Measurements from ENCODE around the gene TMEM259. TPM values are rescaled to one million over a fixed set of nuclear protein-coding genes. Genes with fewer than 3 reads are reported as not detected.
A peak's percentile ranks its signal among the peaks of the same experiment; 100 is the strongest.
"Not testable (repeated sequence)": the region's sequence is repeated elsewhere in the genome, so short reads cannot be mapped to it uniquely, and the experiment has no call there.

The TMEM259 gene
- total RNA-seq, 2 experiments from 2014 or later: 231 to 235 TPM

DNA sequence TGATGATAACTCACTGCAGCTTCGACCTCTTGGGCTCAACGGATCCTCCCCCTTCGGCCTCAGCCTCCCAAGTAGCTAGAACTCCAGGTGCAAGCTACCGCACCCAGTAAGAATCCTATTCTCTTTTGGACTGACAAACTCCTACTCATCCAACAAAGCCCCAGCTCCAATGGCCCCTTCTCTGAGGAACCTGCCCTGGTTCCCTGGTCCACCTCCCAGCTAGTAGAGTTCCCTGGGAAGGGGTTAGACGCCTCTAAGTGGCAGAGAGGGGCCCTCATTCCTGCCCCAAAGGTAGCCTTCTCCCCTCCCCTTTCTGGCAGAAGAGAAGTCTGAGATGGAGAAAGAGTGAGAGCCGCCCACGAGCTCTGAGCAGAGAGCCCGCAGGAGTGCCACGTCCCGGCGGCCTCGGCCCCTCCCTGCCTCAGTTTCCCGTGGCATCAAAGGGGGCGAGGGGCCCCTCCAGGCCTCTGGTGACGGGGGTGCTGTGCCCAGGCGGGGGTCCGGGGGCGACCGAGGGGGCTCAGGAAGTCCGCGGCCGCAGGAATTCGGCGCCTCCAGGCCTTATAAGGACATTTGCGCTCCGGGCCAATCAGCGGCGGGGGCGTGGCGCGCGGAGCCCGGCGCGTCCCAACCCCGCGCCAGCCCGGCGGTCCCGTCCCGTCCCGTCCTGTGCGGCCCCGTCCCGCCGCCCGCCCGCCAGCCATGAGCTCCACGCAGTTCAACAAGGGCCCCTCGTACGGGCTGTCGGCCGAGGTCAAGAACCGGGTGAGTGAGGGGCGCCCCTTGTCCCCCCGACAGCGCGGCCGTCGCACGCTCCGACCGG, 5.2 kb upstream of the TMEM259 start, which contains the start of gene CNN2:
Gene CNN2, plus strand, starts transcription at position 649 of the 823 bp plus-strand sequence. Its CDS starts 54 bp downstream, at position 703.
- H3K4me1 Mint-ChIP-seq: peaks cover 19% of the 10 kb centered on the region

DNA sequence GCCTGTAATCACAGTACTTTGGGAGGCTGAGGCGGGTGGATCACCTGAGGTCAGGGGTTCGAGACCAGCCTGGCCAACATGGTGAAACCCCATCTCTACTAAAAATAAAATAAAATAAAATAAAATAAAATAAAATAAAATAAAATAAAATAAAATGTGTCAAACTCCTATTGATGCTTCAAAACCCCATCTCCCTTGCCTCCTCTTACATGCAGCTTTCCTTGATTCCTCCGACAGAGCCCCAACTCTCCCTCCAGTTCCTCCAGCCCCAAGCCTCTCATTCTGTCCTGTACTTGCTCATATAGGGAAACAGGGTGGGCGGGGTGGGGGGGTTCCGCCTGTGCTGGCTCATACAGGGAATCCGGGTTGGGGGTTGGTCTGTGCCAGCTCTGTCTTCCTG, 4.2 kb upstream of the TMEM259 start:
- H3K27ac Mint-ChIP-seq; H3K36me3 Mint-ChIP-seq; H3K9me3 Mint-ChIP-seq; H3K4me3 Mint-ChIP-seq; H3K27me3 Mint-ChIP-seq; DNase-seq; ATAC-seq (ENCODE audit: low read depth): not testable (repeated sequence)
- peaks cover 14% of the 10 kb centered on the region for H3K4me1 Mint-ChIP-seq
- POLR2A ChIA-PET: interaction anchor here (6.2 to 7.0 kb wide), 4 partner anchors 14 to 63 kb away, joined by 73 to 130 read pairs (median 83); partner anchors contain the start of genes ABCA7 and ARHGAP45

More for the DNA sequence above, 5.2 kb upstream of the TMEM259 start, which contains the start of gene CNN2:
- DNase-seq (peak; percentile 84), ATAC-seq (ENCODE audit: low read depth) (peak; percentile 59)
- POLR2A ChIA-PET: interaction anchor here (0.5 to 7.0 kb wide), 10 partner anchors 12 to 243 kb away, joined by 3 to 130 read pairs (median 6); partner anchors contain the start of genes ABCA7, ARHGAP45, CIRBP and POLR2E
- Mint-ChIP-seq H3K36me3 (peaks cover 13% of the 10 kb centered on the region), H3K9me3 (no peaks in the 10 kb centered on the region), H3K27me3 (no peaks in the 10 kb centered on the region), H3K27ac (peak within 1 kb of the TSS; percentile 92), H3K4me3 (peak within 1 kb of the TSS; percentile 96)

DNA sequence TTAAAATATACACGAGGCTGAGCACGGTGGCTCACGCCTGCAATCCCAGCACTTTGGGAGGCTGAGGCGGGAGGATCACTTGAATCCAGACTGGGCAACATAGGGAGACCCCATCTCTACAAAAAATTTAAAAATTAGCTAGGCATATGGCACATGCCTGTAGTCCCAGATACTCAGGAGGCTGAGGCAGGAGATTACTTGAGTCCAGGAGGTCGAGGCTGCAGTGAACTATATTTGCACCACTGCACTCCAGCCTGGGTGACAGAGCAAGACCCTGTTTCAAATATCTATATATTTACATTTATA, 2.9 kb upstream of the TMEM259 start:
- H3K36me3 Mint-ChIP-seq; DNase-seq; H3K27me3 Mint-ChIP-seq; H3K27ac Mint-ChIP-seq; ATAC-seq (ENCODE audit: low read depth); H3K9me3 Mint-ChIP-seq; H3K4me3 Mint-ChIP-seq: not testable (repeated sequence)
- POLR2A ChIA-PET: interaction anchor here (3.4 kb wide), 1 partner anchor 43 kb away, joined by 52 read pairs; the partner anchor contains the start of gene ARHGAP45
- H3K4me1 Mint-ChIP-seq: peaks cover 11% of the 10 kb centered on the region

DNA sequence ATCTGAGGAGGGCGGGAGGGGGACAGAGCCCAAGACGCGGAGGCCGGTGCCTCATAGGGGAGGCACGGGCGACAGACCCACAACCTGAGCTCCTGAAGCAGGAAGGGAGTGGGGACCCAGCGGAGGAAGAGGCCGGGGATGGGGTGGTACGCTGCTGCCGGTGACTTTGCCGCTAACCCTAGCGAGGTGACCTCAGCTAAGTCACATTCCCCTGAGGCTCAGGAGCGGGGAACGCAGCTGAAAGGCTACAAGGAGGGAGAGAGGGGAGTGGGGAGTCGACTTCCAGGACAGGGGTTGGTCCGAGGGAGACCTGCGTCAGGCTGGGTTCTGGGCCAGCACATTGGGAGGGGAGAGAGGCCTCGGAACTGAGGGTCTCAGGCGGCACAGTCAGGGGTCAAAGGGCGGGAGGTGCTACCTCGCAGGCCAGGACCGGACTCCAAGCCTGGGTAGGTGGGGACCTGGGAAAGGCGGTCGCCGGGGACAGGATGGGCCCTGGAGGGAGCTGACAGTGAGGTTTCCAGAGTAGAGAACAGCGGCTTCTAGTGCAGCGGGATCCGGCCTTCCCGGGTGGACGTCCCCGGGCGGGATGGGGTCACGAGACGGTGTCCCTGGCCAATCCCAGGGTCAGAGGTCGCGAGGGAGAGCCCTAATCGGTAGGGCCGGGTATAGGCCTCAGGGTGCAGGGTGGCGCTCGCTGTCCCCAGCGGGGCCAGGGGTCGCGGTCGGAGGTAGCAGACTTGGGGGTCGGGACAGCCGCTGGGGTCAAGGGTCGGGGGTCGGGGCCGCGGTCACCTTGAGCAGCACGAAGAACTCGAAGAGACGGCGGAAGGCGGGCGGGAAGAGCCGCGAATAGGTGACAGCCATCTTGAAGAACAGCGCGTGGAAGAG, 699 bp downstream of the TMEM259 start:
- H3K4me1 Mint-ChIP-seq: peaks cover 19% of the 10 kb centered on the region
- ATAC-seq (ENCODE audit: low read depth) (no peak), DNase-seq (no peak)
- H3K27ac Mint-ChIP-seq: peak overlapping the region; percentile 88
- POLR2A ChIA-PET: interaction anchor here (0.6 to 1.9 kb wide), 12 partner anchors 23 to 127 kb away, joined by 3 to 9 read pairs (median 4); partner anchors contain the start of genes ARHGAP45, MED16, RNU6-9 and WDR18
- no peaks in the 10 kb centered on the region for H3K9me3 Mint-ChIP-seq
- H3K27me3 Mint-ChIP-seq: no peaks in the 10 kb centered on the region
- peaks cover 2% of the 10 kb centered on the region for H3K36me3 Mint-ChIP-seq
- H3K4me3 Mint-ChIP-seq: peak overlapping the region; percentile 90

DNA sequence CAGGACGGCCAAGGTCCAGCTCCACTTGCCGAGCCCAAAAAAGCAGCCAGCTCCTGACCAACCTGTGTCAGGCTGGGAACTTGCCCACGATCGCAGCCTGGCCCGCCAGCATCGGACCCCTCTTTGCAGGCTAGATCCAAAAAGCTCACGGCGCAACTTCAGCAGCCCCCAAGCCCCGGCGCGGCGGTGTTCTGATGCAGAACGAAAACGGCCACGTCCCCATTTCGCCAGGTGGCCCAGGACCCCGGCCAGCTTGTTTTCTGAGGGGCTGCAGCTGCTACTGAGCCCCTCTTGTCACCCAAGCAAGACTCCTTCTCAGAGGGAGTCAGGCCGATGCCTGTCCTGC, 1.3 kb downstream of the TMEM259 start:
- peaks cover 2% of the 10 kb centered on the region for H3K36me3 Mint-ChIP-seq
- ATAC-seq (ENCODE audit: low read depth) (no peak), DNase-seq (no peak)
- H3K27me3 Mint-ChIP-seq: no peaks in the 10 kb centered on the region
- POLR2A ChIA-PET: interaction anchor here (0.6 to 1.9 kb wide), 12 partner anchors 22 to 127 kb away, joined by 3 to 9 read pairs (median 4); partner anchors contain the start of genes ARHGAP45, MED16, RNU6-9 and WDR18
- H3K27ac Mint-ChIP-seq: peak overlapping the region; percentile 88
- H3K9me3 Mint-ChIP-seq: no peaks in the 10 kb centered on the region
- peak overlapping the region; percentile 90 for H3K4me3 Mint-ChIP-seq
- H3K4me1 Mint-ChIP-seq: peaks cover 17% of the 10 kb centered on the region

DNA sequence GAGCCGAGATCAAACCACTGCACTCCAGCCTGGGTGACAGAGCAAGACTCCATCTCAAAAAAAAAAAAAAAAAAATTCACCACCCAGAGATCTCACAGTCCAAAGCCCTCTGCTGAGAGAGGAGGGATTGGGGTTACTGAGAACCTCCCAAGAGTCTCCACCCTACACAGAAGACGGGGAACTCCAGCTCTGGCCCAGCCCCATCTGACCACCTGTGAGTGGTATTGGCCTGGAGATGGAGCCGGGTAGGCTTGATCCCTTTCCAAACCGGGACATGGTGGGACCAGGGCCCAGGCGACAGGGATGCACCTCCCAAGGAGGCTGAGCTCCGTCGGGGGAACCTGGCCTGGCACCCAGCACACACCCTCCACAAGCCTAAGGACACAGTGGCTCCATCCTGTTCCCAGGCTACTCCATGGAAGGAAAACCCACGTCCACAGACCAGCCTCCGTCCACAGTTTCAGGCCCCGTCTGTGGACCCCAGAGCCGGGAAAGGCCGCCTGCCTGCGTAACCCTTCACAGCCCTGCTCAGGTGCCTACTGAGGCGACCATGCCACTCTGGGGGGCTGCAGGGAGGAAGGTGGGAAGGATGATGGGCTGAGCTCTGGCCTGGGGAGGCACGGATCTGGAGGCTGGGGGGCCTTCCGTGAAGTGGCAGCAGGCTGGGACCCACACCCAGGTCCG, 1.8 kb downstream of the TMEM259 start:
- POLR2A ChIA-PET: interaction anchor here (0.7 to 1.9 kb wide), 12 partner anchors 20 to 250 kb away, joined by 3 to 9 read pairs (median 4); partner anchors contain the start of genes ARHGAP45, MED16, RNU6-9 and WDR18
- peak overlapping the region; percentile 63 for H3K27ac Mint-ChIP-seq

DNA sequence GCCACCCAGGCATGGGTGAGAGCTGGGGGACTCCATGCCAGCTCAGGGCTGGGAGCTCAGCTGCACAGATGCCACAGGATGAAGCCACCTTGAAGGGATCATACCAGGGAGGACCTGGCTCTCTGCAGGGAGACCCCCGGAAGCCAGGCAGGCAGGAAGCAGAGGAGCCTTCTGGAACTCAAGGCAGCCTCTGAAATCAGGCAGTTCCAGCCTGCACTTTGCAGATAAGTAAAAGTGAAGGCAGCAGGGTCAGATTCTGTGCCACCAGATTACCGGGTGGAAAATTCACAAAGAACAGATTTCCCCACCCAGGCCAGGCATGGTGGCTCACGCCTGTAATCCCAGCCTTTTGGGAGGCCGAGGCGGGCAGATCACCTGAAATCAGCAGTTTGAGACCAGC, 2.5 kb downstream of the TMEM259 start:
- Mint-ChIP-seq H3K4me1 (peaks cover 17% of the 10 kb centered on the region), H3K36me3 (peaks cover 2% of the 10 kb centered on the region), H3K9me3 (no peaks in the 10 kb centered on the region), H3K4me3 (peak overlapping the region; percentile 90), H3K27ac (peak overlapping the region; percentile 63), H3K27me3 (no peaks in the 10 kb centered on the region)
- no peak for ATAC-seq (ENCODE audit: low read depth)
- POLR2A ChIA-PET: interaction anchor here (0.7 kb wide), 2 partner anchors 21 to 251 kb away, joined by 3 read pairs; no protein-coding TSS in a partner anchor
- DNase-seq: no peak

More for the DNA sequence above, 1.8 kb downstream of the TMEM259 start:
- Mint-ChIP-seq H3K9me3 (no peaks in the 10 kb centered on the region), H3K27me3 (no peaks in the 10 kb centered on the region), H3K4me3 (peak overlapping the region; percentile 90), H3K36me3 (peaks cover 2% of the 10 kb centered on the region), H3K4me1 (peaks cover 17% of the 10 kb centered on the region)
- ATAC-seq (ENCODE audit: low read depth) (no peak), DNase-seq (no peak)

DNA sequence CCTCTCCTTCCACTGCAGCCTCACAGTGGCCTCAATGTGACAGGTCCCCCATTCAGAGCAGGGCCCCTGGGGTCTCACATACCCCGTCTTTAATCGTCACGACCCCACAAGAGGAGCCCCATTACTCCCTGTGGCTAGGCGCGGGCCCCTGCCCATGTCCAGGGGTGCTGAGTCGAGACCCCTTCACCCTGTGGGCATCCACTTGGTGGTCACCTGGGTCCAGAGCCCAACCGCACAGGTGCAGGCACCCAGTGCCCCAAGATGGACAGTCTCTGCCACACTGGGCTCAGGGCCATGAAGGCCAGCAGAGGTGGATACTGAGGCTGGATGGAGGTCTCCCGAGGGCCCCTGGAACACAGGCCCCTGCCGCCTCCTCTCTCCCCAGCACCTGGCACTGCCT, 3.0 kb downstream of the TMEM259 start:
- Mint-ChIP-seq H3K4me1 (peaks cover 17% of the 10 kb centered on the region), H3K4me3 (peak overlapping the region; percentile 49), H3K27ac (peak overlapping the region; percentile 30), H3K9me3 (no peaks in the 10 kb centered on the region), H3K27me3 (no peaks in the 10 kb centered on the region), H3K36me3 (peaks cover 2% of the 10 kb centered on the region)
- POLR2A ChIA-PET: interaction anchor here (1.0 kb wide), 1 partner anchor 22 kb away, joined by 3 read pairs; the partner anchor contains the start of gene ABCA7
- DNase-seq (no peak), ATAC-seq (ENCODE audit: low read depth) (no peak)

DNA sequence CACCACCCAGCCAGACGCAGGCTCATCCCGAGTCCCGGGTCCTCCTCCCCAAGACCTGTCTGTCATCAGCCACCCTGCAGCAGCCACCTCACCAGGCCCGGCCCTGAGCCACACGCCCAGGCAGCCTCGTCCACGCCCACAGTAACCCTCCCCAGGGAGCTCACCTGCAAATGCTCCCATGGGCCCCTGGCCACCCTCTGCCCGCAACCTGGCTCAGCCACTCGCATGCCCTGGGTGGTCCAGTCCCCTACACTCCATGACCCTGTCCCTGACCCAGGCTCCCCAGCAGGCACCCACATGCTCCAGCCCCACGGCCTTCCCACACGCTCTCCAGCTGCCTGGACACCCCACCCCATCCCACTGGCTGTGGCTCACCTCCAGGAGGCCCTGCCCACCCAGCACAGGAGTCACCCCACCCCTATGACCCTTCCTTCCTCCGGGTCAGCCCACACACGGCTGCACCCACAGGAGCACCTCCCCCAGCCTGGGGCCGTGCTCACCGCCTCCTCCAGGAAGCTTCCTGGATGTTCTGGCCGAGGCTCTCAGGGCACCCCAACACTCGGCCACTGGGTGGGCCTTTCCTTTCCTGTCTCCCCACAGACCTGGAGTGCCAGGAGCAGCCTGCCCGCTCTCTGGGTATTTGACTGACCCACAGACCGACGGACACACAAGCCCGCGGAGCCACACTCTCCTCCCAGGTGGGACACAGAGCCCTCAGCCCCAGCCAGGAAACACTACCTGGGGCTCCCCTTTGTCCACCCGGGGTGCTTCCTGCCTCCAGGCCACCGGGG, 3.6 kb downstream of the TMEM259 start:
- peak overlapping the region; percentile 49 for H3K4me3 Mint-ChIP-seq
- no peaks in the 10 kb centered on the region for H3K27me3 Mint-ChIP-seq
- POLR2A ChIA-PET: interaction anchor here (0.9 to 1.0 kb wide), 3 partner anchors 21 to 50 kb away, joined by 3 read pairs; partner anchors contain the start of genes ABCA7 and ARHGAP45
- H3K9me3 Mint-ChIP-seq: no peaks in the 10 kb centered on the region
- peaks cover 17% of the 10 kb centered on the region for H3K4me1 Mint-ChIP-seq
- ATAC-seq (ENCODE audit: low read depth) (no peak), DNase-seq (no peak)
- peaks cover 2% of the 10 kb centered on the region for H3K36me3 Mint-ChIP-seq
- H3K27ac Mint-ChIP-seq: peak overlapping the region; percentile 68

DNA sequence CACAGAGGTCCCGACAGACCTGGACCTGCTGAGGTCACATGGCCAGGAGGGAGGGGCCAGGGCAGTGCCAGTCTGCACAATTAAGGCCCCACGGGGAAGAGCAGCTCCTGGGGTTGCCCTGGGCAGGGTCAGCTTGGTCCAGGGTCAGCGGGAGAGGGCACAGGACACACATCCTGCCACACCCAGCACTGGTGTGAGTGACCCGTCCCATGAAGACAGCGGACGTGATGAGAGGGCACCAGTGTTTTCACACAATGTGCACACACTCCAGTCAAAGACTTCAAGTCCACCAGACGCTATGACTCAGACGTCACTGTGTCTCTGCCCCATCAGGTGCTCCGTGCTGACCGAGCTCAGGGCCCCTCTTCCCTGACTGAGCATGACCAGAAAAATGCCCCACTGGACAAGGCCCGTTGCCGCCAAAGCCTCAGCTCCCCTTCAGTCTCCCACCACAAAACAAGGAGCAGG, 4.2 kb downstream of the TMEM259 start:
- POLR2A ChIA-PET: interaction anchor here (0.9 to 1.0 kb wide), 2 partner anchors 20 to 51 kb away, joined by 3 read pairs; partner anchors contain the start of gene ARHGAP45
- H3K4me1 Mint-ChIP-seq: peaks cover 17% of the 10 kb centered on the region
- DNase-seq (no peak), ATAC-seq (ENCODE audit: low read depth) (no peak)
- H3K36me3 Mint-ChIP-seq: peaks cover 2% of the 10 kb centered on the region
- H3K4me3 Mint-ChIP-seq: peak overlapping the region; percentile 49
- H3K9me3 Mint-ChIP-seq: no peaks in the 10 kb centered on the region
- no peaks in the 10 kb centered on the region for H3K27me3 Mint-ChIP-seq
- peak overlapping the region; percentile 68 for H3K27ac Mint-ChIP-seq

DNA sequence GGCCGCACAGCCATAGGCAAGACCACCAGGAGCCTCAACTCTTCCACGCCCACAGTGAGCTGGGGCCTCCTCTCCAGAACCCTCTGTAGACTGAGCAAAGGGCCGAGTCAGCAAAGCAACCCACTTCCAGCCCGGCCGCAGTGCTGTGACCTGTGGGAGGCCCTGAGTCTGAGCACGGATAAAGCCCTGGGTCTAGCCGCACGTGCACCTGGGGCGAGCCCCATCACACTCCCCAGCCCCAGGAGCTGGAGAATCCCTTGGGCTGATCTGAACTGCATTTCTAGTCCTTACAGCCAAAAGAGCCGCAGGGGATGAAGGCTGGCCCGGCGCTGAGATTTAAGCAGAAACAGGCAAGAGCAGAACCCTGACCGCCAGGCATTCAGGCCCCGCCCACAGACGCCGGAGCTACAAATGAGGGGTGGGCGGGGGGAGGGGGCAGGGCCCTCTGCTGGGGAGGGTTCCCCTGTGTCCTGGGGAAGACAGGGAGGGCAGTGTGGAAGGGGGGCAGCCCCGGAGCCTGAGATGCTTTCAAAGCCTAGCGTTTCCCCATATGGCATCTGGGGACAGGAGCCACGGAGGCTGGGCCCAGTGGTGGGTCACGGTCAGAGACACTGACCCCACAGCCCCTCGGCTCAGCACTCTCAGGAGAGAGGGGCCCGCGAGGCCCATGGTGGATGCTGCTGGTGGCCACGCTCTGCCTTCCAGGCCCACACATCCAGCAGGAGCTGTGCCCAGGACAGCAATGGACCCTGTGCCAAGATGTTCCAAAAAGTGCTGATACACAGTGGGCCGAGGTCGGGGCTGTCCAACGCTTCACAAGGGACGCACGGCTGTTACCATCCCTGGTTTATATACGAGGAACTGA, 4.9 kb downstream of the TMEM259 start:
- Mint-ChIP-seq H3K27ac (peak overlapping the region; percentile 16), H3K4me3 (no peak overlapping the region), H3K9me3 (no peaks in the 10 kb centered on the region), H3K27me3 (no peaks in the 10 kb centered on the region), H3K4me1 (peaks cover 11% of the 10 kb centered on the region), H3K36me3 (peaks cover 4% of the 10 kb centered on the region)
- POLR2A ChIA-PET: interaction anchor here (0.6 to 1.0 kb wide), 3 partner anchors 20 to 69 kb away, joined by 3 read pairs; partner anchors contain the start of gene ARHGAP45
- DNase-seq: no peak
- ATAC-seq (ENCODE audit: low read depth): no peak

Measured in activated naive CD8-positive, alpha-beta T cell treated with anti-CD3 and anti-CD28 coated beads, Interleukin-2, amount 10 ng/mL, durations not matched to agents 7 days and 5 days (primary cell).